Measurements from ENCODE around the gene CDC42. TPM values are rescaled to one million over a fixed set of nuclear protein-coding genes. Genes with fewer than 3 reads are reported as not detected.

CDC42 gene
- total RNA-seq, 4 donors from 2014 or later = 120 to 187 (median 171) TPM

DNA sequence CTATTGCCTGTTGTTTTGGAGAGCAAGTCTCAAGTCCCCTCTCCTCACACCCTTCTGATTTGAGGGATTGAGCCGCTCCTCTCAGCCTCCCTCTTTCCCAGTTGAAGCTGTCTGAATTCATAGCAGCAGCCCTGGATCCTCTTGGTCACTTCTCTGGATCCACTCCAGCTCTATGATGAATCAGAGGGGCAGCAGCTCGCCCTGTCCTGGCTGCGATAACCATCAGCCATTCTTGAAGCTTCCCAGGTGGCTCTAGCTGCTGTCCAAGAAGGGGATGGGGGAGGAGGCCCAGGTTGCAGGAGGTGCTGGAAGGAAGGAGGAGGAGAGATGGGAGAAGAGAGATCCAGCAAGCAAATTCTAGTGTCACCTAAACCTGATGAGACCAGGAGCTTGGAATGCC, 59.1 kb downstream of the CDC42 start:
- Histone ChIP-seq H3K9me3 (no peaks in the 10 kb centered on the region), H3K4me3 (no peak overlapping the region), H3K27me3 (no peaks in the 10 kb centered on the region), H3K27ac (no peak overlapping the region), H3K4me1 (peaks cover 0 to 59% (median 29%) of the 10 kb centered on the region in 4 donors), H3K36me3 (peaks cover 0 to 27% (median 0%) of the 10 kb centered on the region in 3 donors)
- TF ChIP-seq, protein P1, sequence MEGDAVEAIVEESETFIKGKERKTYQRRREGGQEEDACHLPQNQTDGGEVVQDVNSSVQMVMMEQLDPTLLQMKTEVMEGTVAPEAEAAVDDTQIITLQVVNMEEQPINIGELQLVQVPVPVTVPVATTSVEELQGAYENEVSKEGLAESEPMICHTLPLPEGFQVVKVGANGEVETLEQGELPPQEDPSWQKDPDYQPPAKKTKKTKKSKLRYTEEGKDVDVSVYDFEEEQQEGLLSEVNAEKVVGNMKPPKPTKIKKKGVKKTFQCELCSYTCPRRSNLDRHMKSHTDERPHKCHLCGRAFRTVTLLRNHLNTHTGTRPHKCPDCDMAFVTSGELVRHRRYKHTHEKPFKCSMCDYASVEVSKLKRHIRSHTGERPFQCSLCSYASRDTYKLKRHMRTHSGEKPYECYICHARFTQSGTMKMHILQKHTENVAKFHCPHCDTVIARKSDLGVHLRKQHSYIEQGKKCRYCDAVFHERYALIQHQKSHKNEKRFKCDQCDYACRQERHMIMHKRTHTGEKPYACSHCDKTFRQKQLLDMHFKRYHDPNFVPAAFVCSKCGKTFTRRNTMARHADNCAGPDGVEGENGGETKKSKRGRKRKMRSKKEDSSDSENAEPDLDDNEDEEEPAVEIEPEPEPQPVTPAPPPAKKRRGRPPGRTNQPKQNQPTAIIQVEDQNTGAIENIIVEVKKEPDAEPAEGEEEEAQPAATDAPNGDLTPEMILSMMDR (IDR thresholded peaks at IDR 0.05) = no peak
- TF ChIP-seq EP300 (IDR thresholded peaks at IDR 0.05) (no peak), POLR2A (IDR thresholded peaks at IDR 0.05) (no peak)
- WGBS, 2 donors = 79 to 84% methylated on average over 3 of the region's 3 CpGs
- no peak for DNase-seq (ENCODE audit: low spot score in 2 of 2)

DNA sequence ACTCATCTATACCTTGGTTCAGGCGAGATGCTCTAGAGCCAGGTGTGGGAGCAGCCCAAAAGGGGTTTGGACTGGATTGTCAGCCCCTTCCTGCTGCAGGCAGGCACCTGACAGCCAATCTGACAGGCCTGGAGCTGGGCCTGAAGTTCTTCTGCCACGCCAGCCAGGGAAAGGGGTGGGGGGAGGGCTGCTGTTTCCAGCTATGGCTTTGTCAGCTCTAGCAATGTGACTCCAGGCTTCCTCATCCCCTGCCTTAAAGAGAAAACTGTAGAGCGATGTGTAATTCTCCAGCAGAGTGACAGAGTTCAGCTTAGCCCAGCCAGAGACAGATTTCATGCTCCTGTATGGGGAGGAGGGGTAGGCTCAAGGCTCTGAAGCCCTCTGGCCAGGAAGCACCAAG, 60.0 kb downstream of the CDC42 start:
- H3K36me3 ChIP-seq = peaks cover 0 to 23% (median 0%) of the 10 kb centered on the region in 3 donors
- peaks cover 0 to 63% (median 35%) of the 10 kb centered on the region in 4 donors for H3K4me1 ChIP-seq
- 77 to 79% methylated on average over 3 of the region's 3 CpGs for WGBS, 2 donors
- no peak overlapping the region for H3K27ac ChIP-seq
- H3K27me3 ChIP-seq = no peaks in the 10 kb centered on the region
- H3K9me3 ChIP-seq = no peaks in the 10 kb centered on the region
- no peak for DNase-seq (ENCODE audit: low spot score in 2 of 2)
- TF ChIP-seq EP300 (IDR thresholded peaks at IDR 0.05) (no peak), POLR2A (IDR thresholded peaks at IDR 0.05) (no peak)
- TF ChIP-seq, protein P1 (IDR thresholded peaks at IDR 0.05) = no peak
- no peak overlapping the region for H3K4me3 ChIP-seq

DNA sequence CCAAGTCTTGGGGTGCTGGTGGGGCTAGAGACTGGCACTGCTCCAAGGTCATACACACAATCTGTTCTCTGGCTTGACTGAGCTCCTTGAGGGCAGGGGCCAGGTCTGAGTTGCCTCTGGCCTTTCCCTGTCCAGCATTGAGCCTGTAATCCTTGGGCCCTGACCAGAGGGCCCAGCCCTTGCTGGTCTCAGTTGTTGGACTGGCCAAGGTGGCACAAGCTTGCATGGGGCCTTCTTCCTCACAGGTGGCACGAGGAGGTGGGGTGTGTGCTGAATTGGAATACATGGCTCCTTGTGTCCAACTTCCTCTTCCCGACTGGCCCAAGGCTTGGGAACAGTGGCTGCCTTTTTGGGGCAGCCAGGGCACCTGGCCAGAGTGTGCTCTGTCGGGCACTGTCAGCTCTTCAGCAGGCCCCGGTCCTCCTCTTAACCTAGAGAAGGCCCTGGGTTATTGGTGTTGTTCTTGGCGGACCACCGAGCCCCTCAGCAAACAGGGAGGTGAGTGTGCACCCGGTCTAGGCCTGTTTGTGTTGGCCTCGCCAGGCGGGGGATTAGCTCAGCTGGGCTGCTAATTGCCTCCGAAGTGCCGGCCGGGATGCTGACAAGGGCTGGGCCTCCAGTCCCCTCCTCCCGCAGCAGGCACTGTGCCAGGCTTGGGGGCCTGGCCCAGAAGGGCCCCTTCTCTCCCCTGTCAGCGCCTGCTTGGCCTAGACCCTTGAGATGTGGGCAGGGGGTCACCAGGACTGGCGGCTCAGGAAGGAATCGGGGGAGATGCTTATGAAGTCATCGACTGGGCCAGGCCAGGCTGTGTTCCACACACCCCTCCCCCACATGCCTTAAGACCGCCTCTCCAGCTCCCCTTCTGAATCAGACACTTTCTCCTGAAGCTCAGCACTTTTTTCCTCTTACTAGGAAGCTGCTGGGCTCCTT, 61.8 kb downstream of the CDC42 start:
- H3K36me3 ChIP-seq = peaks cover 0 to 36% (median 0%) of the 10 kb centered on the region in 3 donors
- no peak overlapping the region for H3K4me3 ChIP-seq
- no peaks in the 10 kb centered on the region for H3K27me3 ChIP-seq
- H3K4me1 ChIP-seq = peaks cover 0 to 52% (median 30%) of the 10 kb centered on the region in 4 donors
- TF ChIP-seq POLR2A (IDR thresholded peaks at IDR 0.05) (no peak), EP300 (IDR thresholded peaks at IDR 0.05) (no peak)
- TF ChIP-seq, protein P1 (IDR thresholded peaks at IDR 0.05) = no peak
- 18 to 30% methylated on average over 10 to 14 of the region's 18 CpGs for WGBS, 2 donors
- peak overlapping the region in 2 of 4 donors; percentile 67 to 71 for H3K27ac ChIP-seq
- no peak for DNase-seq (ENCODE audit: low spot score in 2 of 2)
- H3K9me3 ChIP-seq = no peaks in the 10 kb centered on the region

DNA sequence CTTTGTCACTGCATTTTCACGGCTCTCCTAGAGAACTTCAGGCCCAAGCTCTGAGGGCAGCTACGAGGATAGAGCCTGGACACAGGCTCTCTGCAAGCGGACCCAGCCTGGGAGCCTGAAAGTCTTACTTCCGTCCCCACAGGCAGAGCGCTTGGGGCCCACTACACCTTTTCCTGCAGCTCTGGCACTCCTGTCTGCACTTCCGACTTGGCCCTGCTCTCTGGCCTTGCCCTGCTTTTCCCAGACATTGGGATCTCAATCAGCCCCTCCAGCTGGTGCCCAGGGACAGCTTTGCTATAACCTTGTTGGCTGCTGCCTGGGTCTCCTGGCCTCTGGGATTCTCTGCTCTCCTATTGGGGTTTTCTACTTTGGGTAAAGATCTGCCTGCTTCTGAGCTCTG, 62.8 kb downstream of the CDC42 start:
- Histone ChIP-seq H3K36me3 (peaks cover 0 to 46% (median 0%) of the 10 kb centered on the region in 3 donors), H3K9me3 (no peaks in the 10 kb centered on the region), H3K4me1 (peaks cover 0 to 52% (median 30%) of the 10 kb centered on the region in 4 donors), H3K27ac (peak overlapping the region in 2 of 4 donors; percentile 67 to 71), H3K4me3 (no peak overlapping the region), H3K27me3 (no peaks in the 10 kb centered on the region)
- 74 to 77% methylated on average over 6 of the region's 6 CpGs for WGBS, 2 donors
- TF ChIP-seq, protein P1 (IDR thresholded peaks at IDR 0.05) = no peak
- TF ChIP-seq EP300 (IDR thresholded peaks at IDR 0.05) (no peak), POLR2A (IDR thresholded peaks at IDR 0.05) (no peak)
- no peak for DNase-seq (ENCODE audit: low spot score in 2 of 2)

DNA sequence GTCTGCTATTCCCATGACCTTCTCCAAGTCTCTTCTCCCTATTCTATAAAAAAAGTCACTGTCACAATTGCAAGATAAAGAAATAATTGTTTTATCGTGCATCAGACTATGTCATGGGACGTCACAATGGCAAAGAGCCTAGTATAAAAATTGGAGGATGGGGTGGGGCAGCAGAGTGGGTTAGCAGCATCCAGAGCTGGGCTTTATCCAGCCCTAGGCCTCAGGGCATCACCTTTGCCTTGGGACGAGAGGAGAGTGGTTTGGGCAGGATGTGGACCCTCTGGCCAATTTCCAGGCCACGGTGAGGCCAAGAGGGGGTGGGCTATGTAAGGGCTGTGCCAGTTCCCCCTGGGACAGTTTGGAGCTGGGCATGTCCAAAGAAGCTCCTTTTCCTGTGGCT, 64.7 kb downstream of the CDC42 start:
- H3K9me3 ChIP-seq = no peaks in the 10 kb centered on the region
- peaks cover 0 to 63% (median 30%) of the 10 kb centered on the region in 4 donors for H3K4me1 ChIP-seq
- TF ChIP-seq, protein P1 (IDR thresholded peaks at IDR 0.05) = no peak
- TF ChIP-seq POLR2A (IDR thresholded peaks at IDR 0.05) (no peak), EP300 (IDR thresholded peaks at IDR 0.05) (no peak)
- H3K4me3 ChIP-seq = no peak overlapping the region
- WGBS, 2 donors = 23 to 34% methylated on average over 4 of the region's 4 CpGs
- peaks cover 0 to 43% (median 0%) of the 10 kb centered on the region in 3 donors for H3K36me3 ChIP-seq
- no peaks in the 10 kb centered on the region for H3K27me3 ChIP-seq
- H3K27ac ChIP-seq = peak overlapping the region in 1 of 4 donors; percentile 55
- no peak for DNase-seq (ENCODE audit: low spot score in 2 of 2)
